Erythroblast (primary cell): Measurements from ENCODE around the gene PLA2G2E.

ENCODE experiments used
- GATA1 ChIP-seq: IDR thresholded peaks from 2 replicates; pipeline ENCODE4 v1.6.1; 2011; ENCODE audit warnings: low read depth, mild to moderate bottlenecking, control low read depth, low read length, moderate library complexity
- POLR2A ChIP-seq: IDR thresholded peaks from 2 replicates; pipeline ENCODE4 v1.6.1; 2011; ENCODE audit warnings: mild to moderate bottlenecking, low read length

GRCh38 chr1:19892129-19892528 is 31.3 kb downstream of the PLA2G2E start:
- no peak for TF ChIP-seq POLR2A
- TF ChIP-seq GATA1 = no peak
